Erythroblast (primary cell): ENCODE measurements around the gene SMIM32.

Experiments
- DNase-seq, 2 experiments: peaks; one replicate each; lab custom pipeline; 2025; lab: John Stamatoyannopoulos, UW
- GATA1 ChIP-seq: IDR thresholded peaks from 2 replicates; pipeline ENCODE4 v1.6.1; 2011; ENCODE audit warnings: low read depth, mild to moderate bottlenecking, control low read depth, low read length, moderate library complexity
- POLR2A ChIP-seq: IDR thresholded peaks from 2 replicates; pipeline ENCODE4 v1.6.1; 2011; ENCODE audit warnings: mild to moderate bottlenecking, low read length

Gene SMIM32

DNA sequence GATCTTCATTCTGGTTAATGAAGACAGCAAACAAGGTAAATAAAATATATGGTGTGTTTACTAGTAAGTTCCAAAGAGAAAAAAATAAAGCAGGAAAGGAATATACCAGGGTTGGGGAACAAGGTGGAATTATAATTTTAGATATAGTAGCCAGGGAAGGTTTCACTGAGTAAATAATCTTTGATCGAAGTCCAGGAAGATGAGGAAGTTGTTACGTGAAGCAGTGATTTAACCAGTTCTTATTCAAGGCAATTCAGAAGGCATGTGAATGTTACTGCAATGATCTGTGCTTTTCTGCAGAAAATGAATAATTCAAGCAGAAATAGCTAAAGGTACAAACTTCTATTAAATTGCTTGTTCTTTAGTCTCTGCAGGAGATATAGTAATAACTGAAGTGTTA is 6.2 kb downstream of the SMIM32 start:
- DNase-seq: no peak
- TF ChIP-seq GATA1 (no peak), POLR2A (no peak)

DNA sequence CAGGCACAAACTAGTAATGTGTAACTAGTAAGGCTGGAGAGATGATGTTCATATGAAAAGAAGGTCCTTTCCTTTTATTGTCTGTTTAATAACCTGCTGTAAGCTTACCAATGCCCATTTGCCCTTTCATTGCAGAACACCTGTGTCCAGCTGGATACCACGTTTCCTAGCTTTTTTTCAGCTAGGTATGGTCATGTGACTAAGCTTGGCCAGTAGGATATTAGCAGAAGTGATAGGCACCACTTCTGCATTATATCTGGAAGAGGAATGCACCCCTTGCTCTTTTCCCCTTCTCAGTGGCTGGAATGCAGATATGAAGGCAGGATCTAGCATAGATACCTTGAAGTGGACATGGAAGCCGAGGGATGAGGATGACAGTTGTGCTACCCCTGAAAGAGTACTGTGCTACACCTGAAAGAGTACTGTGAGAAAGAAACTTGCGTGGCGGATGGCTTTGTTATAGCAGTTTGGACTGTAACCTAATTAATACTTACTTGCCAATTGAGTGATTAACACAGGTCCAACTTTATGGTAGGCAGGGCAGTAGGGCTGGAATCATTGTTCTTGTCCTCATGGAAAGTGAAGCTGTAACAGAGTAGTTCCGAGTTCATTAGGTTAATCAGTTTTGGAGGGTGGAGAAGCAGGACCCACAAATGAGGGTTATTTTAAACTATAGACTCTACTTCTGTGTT is 6.8 kb downstream of the SMIM32 start:
- TF ChIP-seq POLR2A (no peak), GATA1 (no peak)

DNA sequence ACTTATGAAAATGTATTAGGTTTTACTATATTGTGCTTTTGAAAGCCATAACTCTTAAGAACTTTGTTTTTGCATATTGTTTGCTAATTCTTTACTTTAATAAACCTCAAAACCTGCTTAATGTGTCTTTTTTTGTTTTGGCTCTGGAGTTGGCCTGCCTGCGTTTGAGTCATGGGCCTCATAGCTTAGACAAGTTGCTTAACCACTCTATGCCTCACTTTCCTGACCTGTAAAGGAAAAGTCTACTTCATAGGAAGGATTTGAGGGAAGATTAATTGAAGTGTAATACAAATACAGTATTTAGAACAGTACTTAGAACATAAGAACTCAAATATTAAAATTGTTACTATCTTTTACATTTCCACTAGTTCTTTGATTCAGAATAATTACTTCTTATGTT is 10.3 kb downstream of the SMIM32 start:
- no peak for DNase-seq
- no peak for TF ChIP-seq GATA1
- TF ChIP-seq POLR2A: no peak

More for the DNA sequence above, 6.8 kb downstream of the SMIM32 start:
- DNase-seq: no peak

DNA sequence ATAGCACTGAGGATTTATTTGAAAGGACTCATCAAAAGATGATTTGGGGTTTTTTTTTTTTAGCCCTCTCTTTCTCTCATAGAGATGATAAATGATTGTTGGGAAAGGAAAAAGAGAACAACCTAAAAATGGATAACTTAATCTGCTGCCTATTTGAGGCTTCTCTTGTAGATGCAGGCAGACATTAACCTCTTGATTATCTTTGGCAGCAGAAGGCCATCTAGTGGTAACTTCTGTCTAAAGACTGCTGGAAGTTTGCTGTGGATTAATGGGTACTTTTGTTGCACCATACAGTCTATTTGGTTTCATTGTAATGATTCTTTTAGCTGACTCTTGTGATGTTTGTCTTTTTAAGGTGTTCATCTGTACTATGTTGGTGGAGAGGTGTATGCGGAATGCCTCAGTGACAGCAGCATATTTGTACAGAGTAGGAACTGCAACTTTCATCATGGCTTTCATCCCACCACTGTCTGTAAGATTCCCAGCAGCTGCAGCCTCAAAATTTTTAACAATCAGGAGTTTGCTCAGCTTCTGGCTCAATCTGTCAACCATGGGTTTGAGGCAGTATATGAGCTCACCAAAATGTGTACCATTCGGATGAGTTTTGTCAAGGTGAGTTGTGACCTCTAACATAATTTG is 18.8 kb downstream of the SMIM32 start:
- DNase-seq: peak; percentile 59 to 60
- no peak for TF ChIP-seq GATA1
- no peak for TF ChIP-seq POLR2A

DNA sequence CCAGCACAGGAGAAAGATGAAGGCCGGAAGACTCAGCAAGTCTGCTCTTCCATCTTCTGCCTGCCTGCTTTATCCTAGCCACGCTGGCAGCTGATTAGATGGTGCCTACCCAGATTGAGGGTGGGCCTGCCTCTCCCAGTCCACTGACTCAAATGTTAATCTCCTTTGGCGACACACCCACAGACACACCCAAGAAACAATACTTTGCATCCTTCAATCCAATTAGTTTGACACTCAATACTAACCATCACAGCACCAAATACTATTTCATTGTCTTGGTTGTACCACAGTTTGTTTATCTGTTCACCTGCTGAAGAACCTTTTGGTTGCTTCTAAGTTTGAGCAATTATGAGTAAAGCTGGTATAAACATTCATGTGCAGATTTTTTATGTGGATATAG is 23.7 kb downstream of the SMIM32 start:
- no peak for DNase-seq
- TF ChIP-seq GATA1 (no peak), POLR2A (no peak)

DNA sequence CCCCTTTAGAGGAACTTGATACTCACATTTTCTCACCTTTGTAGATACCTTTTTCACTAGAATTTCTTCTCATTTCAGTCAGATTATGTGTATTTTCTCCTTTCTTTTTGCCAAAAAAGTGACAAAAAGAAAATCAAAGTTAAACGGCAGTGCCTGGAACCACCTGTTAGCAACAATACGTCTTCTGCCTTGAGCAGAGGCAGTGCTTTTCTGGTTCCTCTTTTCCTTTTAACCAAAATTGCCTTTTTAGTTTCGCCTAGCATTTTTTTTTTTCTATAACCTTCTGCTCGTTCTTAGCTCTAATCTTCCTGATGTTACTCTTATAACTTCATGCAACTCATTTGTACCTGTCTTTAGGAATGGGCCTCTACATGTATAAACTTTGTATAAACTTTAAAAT is 26.1 kb downstream of the SMIM32 start:
- no peak for TF ChIP-seq POLR2A
- TF ChIP-seq GATA1: no peak
- DNase-seq: no peak

DNA sequence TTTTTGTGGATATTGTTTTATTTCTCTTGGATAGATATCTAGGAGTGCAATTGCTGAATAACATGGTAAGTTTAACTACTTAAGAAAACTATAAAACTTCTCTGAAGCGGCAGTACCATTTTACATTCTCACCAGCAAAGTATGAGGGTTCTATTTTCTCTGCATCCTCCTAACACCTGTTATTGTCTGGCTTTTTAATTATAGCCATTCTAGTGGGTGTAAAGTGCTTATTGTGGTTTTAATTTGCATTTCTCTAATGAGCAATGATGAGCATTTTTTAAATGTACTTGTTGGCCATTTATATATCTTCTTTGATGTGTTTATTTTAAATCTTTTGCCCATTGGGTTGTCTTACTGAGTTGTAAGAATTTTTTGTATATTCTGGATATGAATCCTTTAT is 28.7 kb downstream of the SMIM32 start:
- DNase-seq: no peak
- TF ChIP-seq POLR2A (no peak), GATA1 (no peak)

DNA sequence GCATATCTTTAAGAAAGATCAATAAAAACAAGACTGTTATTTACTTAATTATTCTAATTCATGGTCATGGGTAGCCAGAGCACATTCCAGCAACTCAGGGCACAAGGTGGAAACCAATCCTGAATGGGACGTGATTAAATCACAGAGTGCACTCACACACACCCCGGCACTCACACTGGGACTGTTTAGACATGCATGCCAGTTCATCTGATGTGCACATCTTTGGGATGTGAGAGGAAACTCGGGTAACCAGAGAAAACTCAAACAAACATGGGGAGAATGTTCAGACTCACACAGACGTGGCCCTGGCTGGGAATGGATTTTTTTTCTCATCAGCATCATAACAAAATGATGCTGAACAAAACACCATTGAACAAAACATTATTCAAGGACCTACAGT is 31.0 kb downstream of the SMIM32 start:
- DNase-seq: no peak
- no peak for TF ChIP-seq POLR2A
- no peak for TF ChIP-seq GATA1

DNA sequence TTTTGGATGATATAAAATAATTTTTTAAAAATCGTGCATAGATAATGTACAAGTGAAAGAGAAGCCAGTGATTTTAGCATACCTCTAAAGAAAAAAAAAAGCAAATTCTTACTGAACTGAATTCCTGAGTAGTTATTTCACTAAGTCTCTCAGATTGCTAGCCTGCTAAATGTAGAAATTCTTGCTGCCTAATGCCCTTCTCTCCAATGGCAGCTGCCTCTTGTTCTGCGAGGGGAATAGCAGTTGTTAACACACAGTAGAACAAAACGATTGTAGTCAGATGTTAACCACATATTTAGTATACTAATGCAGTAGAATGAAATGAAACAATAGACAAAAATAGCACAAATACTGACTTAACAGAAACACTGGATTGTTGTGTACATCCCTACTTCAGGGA is 33.5 kb downstream of the SMIM32 start:
- TF ChIP-seq POLR2A: no peak
- DNase-seq: no peak

DNA sequence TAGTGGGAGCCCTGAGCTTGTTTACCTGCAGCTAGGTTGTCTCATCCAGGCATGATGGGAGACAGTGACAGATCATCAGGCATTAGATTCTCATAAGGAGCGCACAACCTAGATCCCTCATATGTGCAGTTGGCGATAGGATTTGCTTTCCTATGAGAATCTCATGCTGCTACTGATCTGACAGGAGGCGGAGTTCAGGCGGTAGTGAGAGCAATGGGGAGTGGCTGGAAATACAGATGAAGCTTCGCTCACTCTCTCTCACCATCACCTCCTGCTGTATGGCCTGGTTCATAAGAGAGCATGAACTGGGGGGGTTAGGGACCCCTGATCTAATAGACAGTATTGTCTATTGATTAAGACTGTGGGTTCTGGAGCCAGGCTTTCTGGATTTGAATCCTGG is 35.4 kb downstream of the SMIM32 start:
- TF ChIP-seq POLR2A (no peak), GATA1 (no peak)
- DNase-seq: no peak

DNA sequence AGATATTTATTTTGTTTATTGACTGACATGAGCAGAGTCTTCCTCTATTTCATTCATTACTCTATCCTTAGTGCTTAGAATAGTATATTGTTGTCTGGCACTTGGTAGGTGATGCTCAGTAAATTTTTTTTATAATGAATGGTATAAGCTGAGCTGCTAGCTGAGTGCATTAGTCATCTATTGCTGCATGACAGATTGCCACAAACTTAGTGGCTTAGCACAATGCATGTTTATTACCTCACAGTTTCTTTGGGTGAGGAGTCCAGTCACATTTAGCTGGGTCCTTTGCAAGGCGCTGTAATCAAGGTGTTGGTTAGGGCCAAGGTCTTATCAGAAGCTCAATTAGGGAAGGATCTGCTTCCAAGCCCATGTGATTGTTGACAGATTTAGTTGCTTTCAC is 37.2 kb downstream of the SMIM32 start:
- no peak for TF ChIP-seq GATA1
- no peak for TF ChIP-seq POLR2A
- DNase-seq: no peak

DNA sequence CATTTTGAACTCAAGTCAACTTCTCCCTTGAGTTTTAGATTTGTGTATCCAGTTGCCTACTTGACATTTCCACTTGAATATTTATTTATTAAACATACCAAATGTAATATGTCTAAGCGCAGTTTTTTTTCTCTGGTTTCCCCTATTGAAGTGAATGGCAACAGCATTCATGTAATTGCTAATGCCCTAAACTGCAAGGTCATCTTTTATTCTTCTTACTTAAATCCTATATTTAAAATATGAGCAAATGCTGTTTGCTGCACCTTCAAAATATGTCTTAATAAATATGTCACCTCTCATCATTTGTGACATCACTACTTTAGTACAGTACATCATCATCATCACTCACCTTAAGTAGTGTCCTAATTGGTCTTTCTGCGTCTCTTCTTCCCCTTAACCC is 37.9 kb downstream of the SMIM32 start:
- TF ChIP-seq GATA1 (no peak), POLR2A (no peak)
- DNase-seq: no peak

DNA sequence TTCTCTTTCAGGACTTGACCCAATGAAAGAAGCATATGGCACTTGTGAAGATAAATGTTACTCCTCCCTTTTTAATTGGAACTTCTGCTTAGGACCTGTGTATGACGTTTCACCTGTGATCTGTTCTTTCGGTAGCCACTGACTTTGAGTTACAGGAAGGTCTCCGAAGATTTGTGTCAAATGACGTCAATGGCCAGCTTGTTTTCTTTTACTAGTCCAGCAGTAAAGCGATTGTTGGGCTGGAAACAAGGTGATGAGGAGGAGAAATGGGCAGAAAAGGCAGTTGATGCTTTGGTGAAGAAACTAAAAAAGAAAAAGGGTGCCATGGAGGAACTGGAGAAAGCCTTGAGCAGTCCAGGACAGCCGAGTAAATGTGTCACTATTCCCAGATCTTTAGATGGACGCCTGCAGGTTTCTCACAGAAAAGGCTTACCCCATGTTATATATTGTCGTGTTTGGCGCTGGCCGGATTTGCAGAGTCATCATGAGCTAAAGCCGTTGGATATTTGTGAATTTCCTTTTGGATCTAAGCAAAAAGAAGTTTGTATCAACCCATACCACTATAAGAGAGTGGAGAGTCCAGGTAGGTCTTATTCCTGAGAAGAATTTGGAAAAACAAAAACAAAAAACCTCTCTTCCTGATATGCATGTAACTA is 39.3 kb downstream of the SMIM32 start:
- no peak for DNase-seq
- TF ChIP-seq GATA1 (no peak), POLR2A (no peak)

DNA sequence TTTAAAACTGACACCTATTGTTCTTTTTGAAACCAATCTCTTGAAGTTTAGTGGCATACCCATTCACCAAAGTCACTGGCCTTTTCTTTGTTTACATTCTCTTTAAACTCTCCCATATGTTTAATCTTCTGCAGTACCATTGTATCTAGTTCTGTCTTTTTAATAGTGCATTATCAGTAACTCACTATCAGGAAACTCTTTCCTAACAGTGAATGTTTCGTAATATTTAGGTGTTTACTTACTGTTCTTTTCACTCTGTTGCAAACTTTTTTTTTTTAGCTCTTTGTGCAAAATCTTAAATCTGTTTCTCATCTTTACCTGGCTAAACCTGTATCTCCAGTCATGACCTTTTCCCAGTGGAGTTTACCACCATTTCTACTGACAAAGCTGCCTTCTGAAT is 43.1 kb downstream of the SMIM32 start:
- TF ChIP-seq POLR2A (no peak), GATA1 (no peak)
- no peak for DNase-seq
